Panc1 (cell line): ENCODE measurements around the gene FLRT1. TPM values are rescaled to one million over a fixed set of nuclear protein-coding genes. Genes with fewer than 3 reads are reported as not detected.

ENCODE experiments used
- ATAC-seq: fragments of 200-7000 bp; cut with Tn5 transposase; 2 replicates; pipeline ENCODE4 v1.9.1; 2020; ENCODE audit warnings: mild to moderate bottlenecking, moderate library complexity
- BruUV-seq: library from RNA; stranded (reverse); fragments of 400-500 nt; replicated peaks from 2 replicates; lab custom pipeline; 2021; lab: Mats Ljungman, UMichigan
- CTCF ChIA-PET: fragments of 300-600 bp; sonication (Branson Sonifier 250); formaldehyde crosslinking; loops from one replicate; lab custom pipeline; 2022; ENCODE audit warnings: antibody characterized with exemption; lab: Charles Lee
- POLR2A ChIA-PET: fragments of 300-600 bp; sonication (Branson Sonifier 250); formaldehyde crosslinking; loops from one replicate; lab custom pipeline; 2022; ENCODE audit warnings: antibody characterized with exemption; lab: Charles Lee
- DNase-seq: peaks from one replicate; pipeline ENCODE4 v3.0.0-alpha.2; 2010; ENCODE audit warnings: low read depth, low spot score
- H3K27ac ChIP-seq: 2 replicates; pipeline ENCODE4 v1.5.1; 2011; ENCODE audit warnings: mild to moderate bottlenecking, low read length, inconsistent platforms
- H3K27me3 ChIP-seq: fragments of 200-500 bp; sonication (Bioruptor generic); 2 replicates; pipeline ENCODE4 v1.6.0; 2014; ENCODE audit warnings: low read length, inconsistent platforms; ENCODE audit not compliant: control insufficient read depth, insufficient read depth
- H3K36me3 ChIP-seq: fragments of 200-500 bp; sonication (Bioruptor generic); 2 replicates; pipeline ENCODE4 v1.5.1; 2014; ENCODE audit warnings: inconsistent platforms, mild to moderate bottlenecking, low read length, moderate library complexity; ENCODE audit not compliant: control insufficient read depth, insufficient read depth
- H3K4me1 ChIP-seq: 2 replicates; pipeline ENCODE4 v1.5.1; 2011; ENCODE audit warnings: inconsistent platforms, mild to moderate bottlenecking, low read length, moderate library complexity; ENCODE audit not compliant: control insufficient read depth, insufficient read depth
- H3K4me3 ChIP-seq, 2 experiments: 2 replicates each; pipeline ENCODE4 v1.5.1; 2011 to 2012; ENCODE audit warnings: low read depth in 2 of 2, low read length in 2 of 2, mild to moderate bottlenecking in 2 of 2, inconsistent platforms in 1 of 2, moderate library complexity in 1 of 2
- H3K9me3 ChIP-seq: fragments of 200-500 bp; sonication (Bioruptor generic); 2 replicates; pipeline ENCODE4 v1.5.1; 2014; ENCODE audit warnings: low read depth, mild to moderate bottlenecking, inconsistent platforms, low read length, moderate library complexity; ENCODE audit not compliant: control insufficient read depth, insufficient read depth
- POLR2AphosphoS5 ChIP-seq: IDR thresholded peaks from 2 replicates; pipeline ENCODE4 v1.6.1; 2012; ENCODE audit warnings: mild to moderate bottlenecking, low read depth, low read length, moderate library complexity
- SIN3A ChIP-seq: IDR thresholded peaks from 2 replicates; pipeline ENCODE4 v1.6.1; 2012; ENCODE audit warnings: low read depth, mild to moderate bottlenecking, low read length, moderate library complexity, borderline replicate concordance; ENCODE audit not compliant: insufficient read depth
- TCF7L2 ChIP-seq: IDR thresholded peaks from 2 replicates; pipeline ENCODE4 v1.6.1; 2011; ENCODE audit warnings: mild to moderate bottlenecking, low read depth, low read length, inconsistent platforms
- in situ Hi-C: cut with HindIII; loops from 2 replicates; pipeline ENCODE4 v1.10.0; 2016; ENCODE audit warnings: low sequenced_read_pairs, low pct_unique_long_range_greater_than_20kb
- intact Hi-C: fragments of 100-400 bp; cut with micrococcal nuclease; formaldehyde crosslinking; loops from one replicate; pipeline ENCODE4 v1.10.0; 2022; ENCODE audit not compliant: unreplicated experiment
- total RNA-seq: library from RNA; stranded (reverse); gene quantifications from one replicate; pipeline ENCODE4 v1.2.1, GENCODE V29; 2021; ENCODE audit not compliant: unreplicated experiment
- TF ChIP-seq, protein P1 (sequence below): fragments of 450-650 bp; IDR thresholded peaks from 2 replicates; pipeline ENCODE4 v1.5.1; 2017; ENCODE audit warnings: mild to moderate bottlenecking
- TF ChIP-seq, protein P2 (sequence below), 2 experiments: IDR thresholded peaks; 2 replicates each; pipeline ENCODE4 v1.6.1; 2011 to 2012; ENCODE audit warnings: low read depth in 2 of 2, control low read depth in 1 of 2, low read length in 1 of 2, mild to moderate bottlenecking in 1 of 2, moderate library complexity in 1 of 2; ENCODE audit not compliant: insufficient read depth in 1 of 2

The FLRT1 gene
- total RNA-seq, 1 experiment from 2014 or later: 0.51 TPM

DNA sequence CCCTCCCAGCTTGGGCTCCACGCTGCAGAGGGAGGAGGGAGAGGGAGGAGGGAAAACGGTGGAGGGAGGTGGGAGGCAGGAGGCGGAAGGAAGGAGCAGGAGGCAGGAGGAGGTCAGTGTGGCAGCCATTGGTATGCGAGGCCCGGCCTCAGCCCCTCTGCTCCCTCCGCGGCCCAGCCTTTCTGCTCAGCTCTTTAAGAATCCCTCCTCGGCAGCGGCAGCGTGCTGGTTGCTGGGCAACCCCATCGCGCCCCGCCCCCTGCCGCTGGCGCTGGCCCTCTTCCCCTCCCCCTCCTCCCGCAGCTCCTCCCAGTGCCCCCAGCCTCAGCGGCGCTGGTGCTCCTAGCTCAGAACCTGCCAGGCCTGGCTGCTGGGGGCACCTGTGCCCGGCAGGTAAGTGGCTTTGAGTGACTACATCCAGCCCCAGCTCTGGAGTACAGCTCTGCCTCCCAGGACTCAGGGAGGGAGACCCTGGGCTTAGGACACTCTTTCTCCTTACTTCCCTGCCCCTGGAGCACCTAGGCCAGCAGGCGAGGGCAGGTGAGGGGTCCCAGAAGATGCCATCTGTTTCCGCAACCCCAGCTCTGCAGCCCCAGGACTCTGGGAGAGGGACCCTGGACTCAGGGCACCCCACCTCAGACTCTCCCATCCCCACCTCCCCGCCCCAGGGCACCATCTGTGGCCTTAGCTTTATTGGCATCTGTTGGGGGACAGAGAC is 7.2 kb upstream of the FLRT1 start:
- ChIA-PET CTCF (no interaction called here), POLR2A (no interaction called here)
- DNase-seq (no peak), ATAC-seq (no peak)
- H3K4me1 ChIP-seq: peaks cover 7% of the 10 kb centered on the region
- H3K27ac ChIP-seq: no peak overlapping the region
- H3K36me3 ChIP-seq: no peaks in the 10 kb centered on the region
- H3K27me3 ChIP-seq: no peaks in the 10 kb centered on the region
- H3K9me3 ChIP-seq: no peaks in the 10 kb centered on the region
- H3K4me3 ChIP-seq: no peak overlapping the region
- TF ChIP-seq SIN3A (no peak), POLR2AphosphoS5 (no peak), TCF7L2 (no peak)
- TF ChIP-seq, protein P1, sequence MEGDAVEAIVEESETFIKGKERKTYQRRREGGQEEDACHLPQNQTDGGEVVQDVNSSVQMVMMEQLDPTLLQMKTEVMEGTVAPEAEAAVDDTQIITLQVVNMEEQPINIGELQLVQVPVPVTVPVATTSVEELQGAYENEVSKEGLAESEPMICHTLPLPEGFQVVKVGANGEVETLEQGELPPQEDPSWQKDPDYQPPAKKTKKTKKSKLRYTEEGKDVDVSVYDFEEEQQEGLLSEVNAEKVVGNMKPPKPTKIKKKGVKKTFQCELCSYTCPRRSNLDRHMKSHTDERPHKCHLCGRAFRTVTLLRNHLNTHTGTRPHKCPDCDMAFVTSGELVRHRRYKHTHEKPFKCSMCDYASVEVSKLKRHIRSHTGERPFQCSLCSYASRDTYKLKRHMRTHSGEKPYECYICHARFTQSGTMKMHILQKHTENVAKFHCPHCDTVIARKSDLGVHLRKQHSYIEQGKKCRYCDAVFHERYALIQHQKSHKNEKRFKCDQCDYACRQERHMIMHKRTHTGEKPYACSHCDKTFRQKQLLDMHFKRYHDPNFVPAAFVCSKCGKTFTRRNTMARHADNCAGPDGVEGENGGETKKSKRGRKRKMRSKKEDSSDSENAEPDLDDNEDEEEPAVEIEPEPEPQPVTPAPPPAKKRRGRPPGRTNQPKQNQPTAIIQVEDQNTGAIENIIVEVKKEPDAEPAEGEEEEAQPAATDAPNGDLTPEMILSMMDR: no peak
- TF ChIP-seq, protein P2, sequence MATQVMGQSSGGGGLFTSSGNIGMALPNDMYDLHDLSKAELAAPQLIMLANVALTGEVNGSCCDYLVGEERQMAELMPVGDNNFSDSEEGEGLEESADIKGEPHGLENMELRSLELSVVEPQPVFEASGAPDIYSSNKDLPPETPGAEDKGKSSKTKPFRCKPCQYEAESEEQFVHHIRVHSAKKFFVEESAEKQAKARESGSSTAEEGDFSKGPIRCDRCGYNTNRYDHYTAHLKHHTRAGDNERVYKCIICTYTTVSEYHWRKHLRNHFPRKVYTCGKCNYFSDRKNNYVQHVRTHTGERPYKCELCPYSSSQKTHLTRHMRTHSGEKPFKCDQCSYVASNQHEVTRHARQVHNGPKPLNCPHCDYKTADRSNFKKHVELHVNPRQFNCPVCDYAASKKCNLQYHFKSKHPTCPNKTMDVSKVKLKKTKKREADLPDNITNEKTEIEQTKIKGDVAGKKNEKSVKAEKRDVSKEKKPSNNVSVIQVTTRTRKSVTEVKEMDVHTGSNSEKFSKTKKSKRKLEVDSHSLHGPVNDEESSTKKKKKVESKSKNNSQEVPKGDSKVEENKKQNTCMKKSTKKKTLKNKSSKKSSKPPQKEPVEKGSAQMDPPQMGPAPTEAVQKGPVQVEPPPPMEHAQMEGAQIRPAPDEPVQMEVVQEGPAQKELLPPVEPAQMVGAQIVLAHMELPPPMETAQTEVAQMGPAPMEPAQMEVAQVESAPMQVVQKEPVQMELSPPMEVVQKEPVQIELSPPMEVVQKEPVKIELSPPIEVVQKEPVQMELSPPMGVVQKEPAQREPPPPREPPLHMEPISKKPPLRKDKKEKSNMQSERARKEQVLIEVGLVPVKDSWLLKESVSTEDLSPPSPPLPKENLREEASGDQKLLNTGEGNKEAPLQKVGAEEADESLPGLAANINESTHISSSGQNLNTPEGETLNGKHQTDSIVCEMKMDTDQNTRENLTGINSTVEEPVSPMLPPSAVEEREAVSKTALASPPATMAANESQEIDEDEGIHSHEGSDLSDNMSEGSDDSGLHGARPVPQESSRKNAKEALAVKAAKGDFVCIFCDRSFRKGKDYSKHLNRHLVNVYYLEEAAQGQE (IDR thresholded peaks at IDR 0.05; ENCODE audit: insufficient read depth in 1 of 2, low read depth in 2 of 2, low read length in 1 of 2): no peak
- in situ Hi-C loops: no loop called here
- BruUV-seq: no TSS peak
- intact Hi-C loops: no loop called here

DNA sequence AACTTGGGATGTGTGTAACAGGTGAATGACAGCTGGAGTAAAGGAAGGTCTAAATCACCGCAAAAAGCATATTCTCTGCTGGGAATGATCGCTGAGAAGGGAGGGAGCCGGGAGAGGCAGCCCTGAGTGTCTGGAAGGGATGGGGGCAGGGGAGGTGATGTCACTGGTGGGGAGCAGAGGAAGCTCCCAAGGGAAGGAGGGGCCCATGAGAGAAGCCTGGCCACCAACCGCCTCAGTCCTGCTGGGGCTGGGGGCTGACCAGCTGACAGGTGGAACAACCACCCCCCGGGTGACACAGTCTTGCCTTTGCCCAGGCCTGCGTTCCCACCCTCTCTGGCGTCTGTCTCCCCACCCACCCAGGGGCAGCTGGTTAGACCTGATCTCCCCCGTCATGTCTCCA is 6.0 kb upstream of the FLRT1 start:
- no peaks in the 10 kb centered on the region for H3K27me3 ChIP-seq
- H3K27ac ChIP-seq: no peak overlapping the region
- peaks cover 7% of the 10 kb centered on the region for H3K4me1 ChIP-seq
- intact Hi-C loops: no loop called here
- in situ Hi-C loops: no loop called here
- no peaks in the 10 kb centered on the region for H3K36me3 ChIP-seq
- TF ChIP-seq POLR2AphosphoS5 (no peak), SIN3A (no peak), TCF7L2 (no peak)
- TF ChIP-seq, protein P2 (IDR thresholded peaks at IDR 0.05; ENCODE audit: insufficient read depth in 1 of 2, low read depth in 2 of 2, low read length in 1 of 2): no peak
- TF ChIP-seq, protein P1: no peak
- H3K4me3 ChIP-seq: no peak overlapping the region
- ChIA-PET POLR2A (interaction anchor here (0.6 kb wide), 1 partner anchor 920 kb away, joined by 3 read pairs; no protein-coding TSS in a partner anchor), CTCF (no interaction called here)
- no TSS peak for BruUV-seq
- ATAC-seq (no peak), DNase-seq (no peak)
- H3K9me3 ChIP-seq: no peaks in the 10 kb centered on the region
